ENCODE measurements around the gene MATCAP1. TPM values are rescaled to one million over a fixed set of nuclear protein-coding genes. Genes with fewer than 3 reads are reported as not detected.

MATCAP1 gene
- total and polyA plus RNA-seq, 2 of the 13 experiments (the other 11 are each of a cell fraction or from before 2014, with no cell fraction given): 11.2 to 24.5 TPM

GRCh38 chr16:67206129-67206837 lies 22.5 kb upstream of the MATCAP1 start (continued):
- peak; percentile 52 for TF ChIP-seq CCAR2 (optimal IDR thresholded peaks at IDR 0.05; ENCODE audit: low read depth, low read length)
- no peak for TF ChIP-seq ZNF703 (CRISPR knock-in tag; IDR thresholded peaks at IDR 0.05; ENCODE audit: borderline replicate concordance)
- peak; percentile 31; the same call in 1 of the 2 replicates for TF ChIP-seq ZSCAN25 (CRISPR knock-in tag; IDR thresholded peaks at IDR 0.05)
- no peak for TF ChIP-seq MXD3 (CRISPR knock-in tag; IDR thresholded peaks at IDR 0.05)
- no peak for TF ChIP-seq ZNF414 (CRISPR knock-in tag; IDR thresholded peaks at IDR 0.05)
- TF ChIP-seq CBX1 (IDR thresholded peaks at IDR 0.05; ENCODE audit: low read depth): no peak
- TF ChIP-seq ZFP36L2 (CRISPR knock-in tag; IDR thresholded peaks at IDR 0.05): no peak
- TF ChIP-seq KDM2A (CRISPR knock-in tag; IDR thresholded peaks at IDR 0.05; ENCODE audit: borderline replicate concordance, low read depth): no peak
- no peak for TF ChIP-seq ZNF749 (CRISPR knock-in tag; IDR thresholded peaks at IDR 0.05; ENCODE audit: borderline replicate concordance)
- peak; percentile 49; the same call in 1 of the 2 replicates for TF ChIP-seq ARNT2 (CRISPR knock-in tag; IDR thresholded peaks at IDR 0.05; ENCODE audit: low read depth)
- TF ChIP-seq ZNF740 (CRISPR knock-in tag; IDR thresholded peaks at IDR 0.05): no peak
- no peak for TF ChIP-seq PATZ1 (CRISPR knock-in tag; IDR thresholded peaks at IDR 0.05)
- TF ChIP-seq BRD4 (CRISPR knock-in tag; IDR thresholded peaks at IDR 0.05): no peak
- no peak for TF ChIP-seq MIER2 (CRISPR knock-in tag; IDR thresholded peaks at IDR 0.05)

Data from HepG2 (cell line).